GM12878 (cell line): ENCODE data around the gene RIT1. TPM values are rescaled to one million over a fixed set of nuclear protein-coding genes. Genes with fewer than 3 reads are reported as not detected.

Experiments used
- ATF3 ChIP-seq: IDR thresholded peaks from 2 replicates; pipeline ENCODE4 v1.6.1; 2011; ENCODE audit warnings: low read depth, mild to moderate bottlenecking, low read length, moderate library complexity, borderline replicate concordance; ENCODE audit errors: extremely low read depth
- CEBPB ChIP-seq, 2 experiments: fragments of 150-350 bp in 1 of 2; IDR thresholded peaks; 2 replicates each; pipeline ENCODE4 v1.6.1; 2012 to 2014; ENCODE audit warnings: low read depth in 2 of 2, low read length in 2 of 2, borderline replicate concordance in 1 of 2, inconsistent platforms in 1 of 2
- ESRRA ChIP-seq: IDR thresholded peaks from 2 replicates; pipeline ENCODE4 v1.6.1; 2012; ENCODE audit warnings: mild to moderate bottlenecking, low read length, improper control_type of control experiment
- HDAC2 ChIP-seq: fragments of 200-600 bp; sonication (generic); IDR thresholded peaks from 2 replicates; pipeline ENCODE4 v1.6.1; 2017
- MTA3 ChIP-seq: IDR thresholded peaks from 2 replicates; pipeline ENCODE4 v1.6.1; 2012; ENCODE audit warnings: low read length, inconsistent platforms, borderline replicate concordance
- NBN ChIP-seq: fragments of 450-650 bp; IDR thresholded peaks from 2 replicates; pipeline ENCODE4 v1.6.1; 2016
- NFIC ChIP-seq: IDR thresholded peaks from 2 replicates; pipeline ENCODE4 v1.6.1; 2012; ENCODE audit warnings: low read depth, mild to moderate bottlenecking, inconsistent platforms, low read length, moderate library complexity
- POLR2AphosphoS5 ChIP-seq: IDR thresholded peaks from 2 replicates; pipeline ENCODE4 v1.6.1; 2011; ENCODE audit warnings: mild to moderate bottlenecking, low read length, inconsistent platforms
- RAD21 ChIP-seq: IDR thresholded peaks from 2 replicates; pipeline ENCODE4 v1.6.1; 2011; ENCODE audit warnings: mild to moderate bottlenecking, low read depth, low read length, moderate library complexity; ENCODE audit not compliant: insufficient read depth
- RBBP5 ChIP-seq: fragments of 200-600 bp; sonication (generic); conservative IDR thresholded peaks from 2 replicates; pipeline ENCODE4 v1.6.1; 2016
- RCOR1 ChIP-seq: conservative IDR thresholded peaks from 2 replicates; pipeline ENCODE4 v1.6.1; 2012; ENCODE audit warnings: low read depth, low read length, improper control_type of control experiment
- SMC3 ChIP-seq: IDR thresholded peaks from 2 replicates; pipeline ENCODE4 v1.6.1; 2011; ENCODE audit warnings: low read length, improper control_type of control experiment, borderline replicate concordance
- TBL1XR1 ChIP-seq: IDR thresholded peaks from 2 replicates; pipeline ENCODE4 v1.6.1; 2012; ENCODE audit warnings: low read depth, low read length, improper control_type of control experiment
- TCF3 ChIP-seq: IDR thresholded peaks from 2 replicates; pipeline ENCODE4 v1.6.1; 2012; ENCODE audit warnings: low read depth, mild to moderate bottlenecking, low read length, borderline replicate concordance; ENCODE audit not compliant: insufficient read depth
- TCF7 ChIP-seq: IDR thresholded peaks from 2 replicates; pipeline ENCODE4 v1.6.1; 2014; ENCODE audit warnings: antibody characterized with exemption, borderline replicate concordance
- WRNIP1 ChIP-seq: IDR thresholded peaks from 2 replicates; pipeline ENCODE4 v1.6.1; 2011; ENCODE audit warnings: low read depth, low read length, improper control_type of control experiment, borderline replicate concordance
- polyA plus RNA-seq, 11 experiments: library from polyadenylated mRNA; depleted of rRNA in 4 of 11; unstranded in 6 of 11; stranded (reverse) in 5 of 11; fragments of >200 nt; fragmentation: Nextera tagmentation in 4 of 11; fragmentation: Illumina TruSeq in 1 of 11; extraction: Ambion mirVana in 4 of 11; extraction: Trizol in 1 of 11; gene quantifications; 1 replicate in 1 of 11; 2 replicates in 10 of 11; pipeline versions ENCODE4 v1.2.1 to v1.2.3, GENCODE V29; 2011 to 2016; ENCODE audit warnings: inconsistent platforms in 2 of 11, missing spikeins in 2 of 11, low read depth in 1 of 11
- total RNA-seq, 4 experiments: library from RNA; depleted of rRNA in 3 of 4; stranded (reverse); fragments of >200 nt in 3 of 4; fragmentation: Illumina TruSeq in 1 of 4; extraction: Trizol in 1 of 4; gene quantifications; 2 replicates each; pipeline versions ENCODE4 v1.2.1 to v1.2.3, GENCODE V29; 2013 to 2021
- TF ChIP-seq, protein P1 (sequence below): fragments of 450-650 bp; conservative IDR thresholded peaks from 2 replicates; pipeline ENCODE4 v1.6.1; 2017; ENCODE audit warnings: mild to moderate bottlenecking, moderate library complexity
- TF ChIP-seq, protein P2 (sequence below): fragments of 450-650 bp; IDR thresholded peaks from 2 replicates; pipeline ENCODE4 v1.6.1; 2018; ENCODE audit warnings: mild to moderate bottlenecking, low read depth, moderate library complexity; ENCODE audit not compliant: partially characterized antibody
- TF ChIP-seq, protein P3 (sequence below): IDR thresholded peaks from 2 replicates; pipeline ENCODE4 v1.6.1; 2012; ENCODE audit warnings: low read depth, low read length, improper control_type of control experiment
- TF ChIP-seq, protein P4 (sequence below): fragments of 450-650 bp; formaldehyde crosslinking; IDR thresholded peaks from 2 replicates; pipeline ENCODE4 v1.4.0; 2022; ENCODE audit warnings: mild to moderate bottlenecking, moderate library complexity

RIT1 gene
- total and polyA plus RNA-seq, 10 of the 15 experiments (the other 5 are each of a cell fraction or from before 2014, with no cell fraction given), result 6.8 to 61.5 (median 13.7) TPM

- peak; percentile 91 for TF ChIP-seq POLR2AphosphoS5
- TF ChIP-seq RBBP5, result no peak
- TF ChIP-seq, protein P1, sequence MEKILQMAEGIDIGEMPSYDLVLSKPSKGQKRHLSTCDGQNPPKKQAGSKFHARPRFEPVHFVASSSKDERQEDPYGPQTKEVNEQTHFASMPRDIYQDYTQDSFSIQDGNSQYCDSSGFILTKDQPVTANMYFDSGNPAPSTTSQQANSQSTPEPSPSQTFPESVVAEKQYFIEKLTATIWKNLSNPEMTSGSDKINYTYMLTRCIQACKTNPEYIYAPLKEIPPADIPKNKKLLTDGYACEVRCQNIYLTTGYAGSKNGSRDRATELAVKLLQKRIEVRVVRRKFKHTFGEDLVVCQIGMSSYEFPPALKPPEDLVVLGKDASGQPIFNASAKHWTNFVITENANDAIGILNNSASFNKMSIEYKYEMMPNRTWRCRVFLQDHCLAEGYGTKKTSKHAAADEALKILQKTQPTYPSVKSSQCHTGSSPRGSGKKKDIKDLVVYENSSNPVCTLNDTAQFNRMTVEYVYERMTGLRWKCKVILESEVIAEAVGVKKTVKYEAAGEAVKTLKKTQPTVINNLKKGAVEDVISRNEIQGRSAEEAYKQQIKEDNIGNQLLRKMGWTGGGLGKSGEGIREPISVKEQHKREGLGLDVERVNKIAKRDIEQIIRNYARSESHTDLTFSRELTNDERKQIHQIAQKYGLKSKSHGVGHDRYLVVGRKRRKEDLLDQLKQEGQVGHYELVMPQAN, result peak; percentile 66
- no peak for TF ChIP-seq MTA3
- TF ChIP-seq ATF3, result no peak
- no peak for TF ChIP-seq TCF7
- TF ChIP-seq, protein P2, sequence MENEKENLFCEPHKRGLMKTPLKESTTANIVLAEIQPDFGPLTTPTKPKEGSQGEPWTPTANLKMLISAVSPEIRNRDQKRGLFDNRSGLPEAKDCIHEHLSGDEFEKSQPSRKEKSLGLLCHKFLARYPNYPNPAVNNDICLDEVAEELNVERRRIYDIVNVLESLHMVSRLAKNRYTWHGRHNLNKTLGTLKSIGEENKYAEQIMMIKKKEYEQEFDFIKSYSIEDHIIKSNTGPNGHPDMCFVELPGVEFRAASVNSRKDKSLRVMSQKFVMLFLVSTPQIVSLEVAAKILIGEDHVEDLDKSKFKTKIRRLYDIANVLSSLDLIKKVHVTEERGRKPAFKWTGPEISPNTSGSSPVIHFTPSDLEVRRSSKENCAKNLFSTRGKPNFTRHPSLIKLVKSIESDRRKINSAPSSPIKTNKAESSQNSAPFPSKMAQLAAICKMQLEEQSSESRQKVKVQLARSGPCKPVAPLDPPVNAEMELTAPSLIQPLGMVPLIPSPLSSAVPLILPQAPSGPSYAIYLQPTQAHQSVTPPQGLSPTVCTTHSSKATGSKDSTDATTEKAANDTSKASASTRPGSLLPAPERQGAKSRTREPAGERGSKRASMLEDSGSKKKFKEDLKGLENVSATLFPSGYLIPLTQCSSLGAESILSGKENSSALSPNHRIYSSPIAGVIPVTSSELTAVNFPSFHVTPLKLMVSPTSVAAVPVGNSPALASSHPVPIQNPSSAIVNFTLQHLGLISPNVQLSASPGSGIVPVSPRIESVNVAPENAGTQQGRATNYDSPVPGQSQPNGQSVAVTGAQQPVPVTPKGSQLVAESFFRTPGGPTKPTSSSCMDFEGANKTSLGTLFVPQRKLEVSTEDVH, result no peak
- no peak for TF ChIP-seq HDAC2
- TF ChIP-seq, protein P3, sequence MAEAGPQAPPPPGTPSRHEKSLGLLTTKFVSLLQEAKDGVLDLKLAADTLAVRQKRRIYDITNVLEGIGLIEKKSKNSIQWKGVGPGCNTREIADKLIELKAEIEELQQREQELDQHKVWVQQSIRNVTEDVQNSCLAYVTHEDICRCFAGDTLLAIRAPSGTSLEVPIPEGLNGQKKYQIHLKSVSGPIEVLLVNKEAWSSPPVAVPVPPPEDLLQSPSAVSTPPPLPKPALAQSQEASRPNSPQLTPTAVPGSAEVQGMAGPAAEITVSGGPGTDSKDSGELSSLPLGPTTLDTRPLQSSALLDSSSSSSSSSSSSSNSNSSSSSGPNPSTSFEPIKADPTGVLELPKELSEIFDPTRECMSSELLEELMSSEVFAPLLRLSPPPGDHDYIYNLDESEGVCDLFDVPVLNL, result no peak
- no peak for TF ChIP-seq RAD21
- TF ChIP-seq SMC3, result no peak
- TF ChIP-seq CEBPB (IDR thresholded peaks at IDR 0.05; ENCODE audit: borderline replicate concordance in 1 of 2, low read depth in 2 of 2, low read length in 2 of 2), result no peak
- TF ChIP-seq ESRRA, result no peak
- peak; percentile 82; the same call in 1 of the 2 replicates for TF ChIP-seq NBN
- no peak for TF ChIP-seq NFIC
- TF ChIP-seq RCOR1, result no peak
- TF ChIP-seq TCF3, result no peak
- 0 out of 2 replicates have a peak, but pooled peaks have one; percentile 26 for TF ChIP-seq TBL1XR1
- no peak for TF ChIP-seq WRNIP1
- TF ChIP-seq, protein P4, sequence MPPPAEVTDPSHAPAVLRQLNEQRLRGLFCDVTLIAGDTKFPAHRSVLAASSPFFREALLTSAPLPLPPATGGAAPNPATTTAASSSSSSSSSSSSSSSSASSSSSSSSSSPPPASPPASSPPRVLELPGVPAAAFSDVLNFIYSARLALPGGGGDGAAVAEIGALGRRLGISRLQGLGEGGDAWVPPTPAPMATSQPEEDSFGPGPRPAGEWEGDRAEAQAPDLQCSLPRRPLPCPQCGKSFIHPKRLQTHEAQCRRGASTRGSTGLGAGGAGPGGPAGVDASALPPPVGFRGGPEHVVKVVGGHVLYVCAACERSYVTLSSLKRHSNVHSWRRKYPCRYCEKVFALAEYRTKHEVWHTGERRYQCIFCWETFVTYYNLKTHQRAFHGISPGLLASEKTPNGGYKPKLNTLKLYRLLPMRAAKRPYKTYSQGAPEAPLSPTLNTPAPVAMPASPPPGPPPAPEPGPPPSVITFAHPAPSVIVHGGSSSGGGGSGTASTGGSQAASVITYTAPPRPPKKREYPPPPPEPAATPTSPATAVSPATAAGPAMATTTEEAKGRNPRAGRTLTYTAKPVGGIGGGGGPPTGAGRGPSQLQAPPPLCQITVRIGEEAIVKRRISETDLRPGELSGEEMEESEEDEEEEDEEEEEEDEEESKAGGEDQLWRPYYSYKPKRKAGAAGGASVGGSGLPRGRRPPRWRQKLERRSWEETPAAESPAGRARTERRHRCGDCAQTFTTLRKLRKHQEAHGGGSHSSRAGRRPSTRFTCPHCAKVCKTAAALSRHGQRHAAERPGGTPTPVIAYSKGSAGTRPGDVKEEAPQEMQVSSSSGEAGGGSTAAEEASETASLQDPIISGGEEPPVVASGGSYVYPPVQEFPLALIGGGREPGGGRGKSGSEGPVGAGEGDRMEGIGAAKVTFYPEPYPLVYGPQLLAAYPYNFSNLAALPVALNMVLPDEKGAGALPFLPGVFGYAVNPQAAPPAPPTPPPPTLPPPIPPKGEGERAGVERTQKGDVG (CRISPR knock-in tag), result no peak
Observed at GRCh38 chr1:155856975-155857930, 53.9 kb downstream of the RIT1 start, which contains the start of gene GON4L (continued).
